ENCODE data around the gene ANKS4B. TPM values are rescaled to one million over a fixed set of nuclear protein-coding genes. Genes with fewer than 3 reads are reported as not detected.

ANKS4B gene
- total and polyA plus RNA-seq, 2 of the 8 experiments (the other 6 are each of a cell fraction or from before 2014, with no cell fraction given), result 0.06 to 0.15 TPM

DNA sequence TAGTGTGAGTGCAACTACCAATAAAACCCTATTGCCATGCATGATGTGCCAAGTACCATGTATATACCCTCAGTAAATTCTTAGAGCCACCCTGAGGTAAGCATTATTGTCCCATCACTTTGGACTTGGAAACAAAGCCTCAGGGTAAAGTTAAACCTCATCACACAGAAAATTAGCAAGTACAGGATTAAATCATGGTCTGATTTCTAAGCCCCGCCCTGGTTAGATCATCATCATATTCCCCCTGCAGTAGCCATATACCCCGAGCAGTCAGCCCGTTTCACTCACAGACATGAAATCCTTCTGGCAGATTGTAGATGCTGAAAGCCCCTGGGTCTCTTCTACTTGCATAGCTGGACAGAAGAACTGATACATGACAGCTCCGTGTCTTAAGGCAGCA is 26.9 kb upstream of the ANKS4B start:
- Histone ChIP-seq H2BK12ac (ENCODE audit: low read depth, low read length) (no peak overlapping the region), H3K9ac (replicated peaks in 1 of 4; ENCODE audit: extremely low read depth in 1 of 4, low read depth in 3 of 4, low read length in 3 of 4) (no peak overlapping the region), H4K8ac (ENCODE audit: extremely low read depth, insufficient read depth, low read length) (no peak overlapping the region), H3K27me3 (replicated peaks in 1 of 4; ENCODE audit: control insufficient read depth in 3 of 4, extremely low read depth in 1 of 4, insufficient read depth in 3 of 4, low read length in 3 of 4) (no peaks in the 10 kb centered on the region), H3K14ac (ENCODE audit: insufficient read length) (no peak overlapping the region), H3K4me1 (replicated peaks in 1 of 4; ENCODE audit: control insufficient read depth in 3 of 4, insufficient read depth in 4 of 4, low read length in 3 of 4) (no peaks in the 10 kb centered on the region), H3K56ac (replicated peaks; ENCODE audit: insufficient read length, low read depth, low read length) (no peak overlapping the region), H2AFZ (ENCODE audit: low read length) (no peak overlapping the region), H3K27ac (ENCODE audit: low read depth, low read length) (no peak overlapping the region), H3K18ac (ENCODE audit: extremely low read depth, low read length) (no peak overlapping the region), H3K4ac (replicated peaks; ENCODE audit: insufficient read length, low read depth, low read length) (no peak overlapping the region), H2BK5ac (ENCODE audit: low read depth, low read length) (no peak overlapping the region), H3K4me3 (ENCODE audit: extremely low read depth in 1 of 4, insufficient read depth in 2 of 4, low read depth in 3 of 4, low read length in 4 of 4) (no peak overlapping the region), H4K5ac (ENCODE audit: insufficient read length, low read depth, low read length) (no peak overlapping the region), H3K23me2 (ENCODE audit: low read depth, low read length) (no peaks in the 10 kb centered on the region), H4K91ac (replicated peaks; ENCODE audit: insufficient read length, low read length) (no peak overlapping the region), H3K79me1 (ENCODE audit: low read depth, low read length) (no peaks in the 10 kb centered on the region), H2AK5ac (ENCODE audit: low read depth, low read length) (no peak overlapping the region), H3K4me2 (ENCODE audit: insufficient read depth in 1 of 2, low read depth in 2 of 2, low read length in 2 of 2) (no peak overlapping the region), H2BK15ac (ENCODE audit: low read length) (no peak overlapping the region), H3K9me3 (ENCODE audit: insufficient read depth in 2 of 2, low read depth in 1 of 2, low read length in 1 of 2) (no peaks in the 10 kb centered on the region), H3K23ac (ENCODE audit: insufficient read length) (no peak overlapping the region), H4K20me1 (replicated peaks in 1 of 2; ENCODE audit: control insufficient read depth in 1 of 2, insufficient read depth in 2 of 2, low read length in 2 of 2) (no peaks in the 10 kb centered on the region), H3K36me3 (ENCODE audit: control insufficient read depth in 2 of 4, insufficient read depth in 4 of 4, low read length in 3 of 4) (no peaks in the 10 kb centered on the region), H2BK120ac (replicated peaks; ENCODE audit: low read depth, low read length) (no peak overlapping the region), H2BK20ac (ENCODE audit: low read length) (no peak overlapping the region), H3K79me2 (ENCODE audit: control insufficient read depth in 1 of 2, insufficient read depth in 2 of 2, low read length in 2 of 2) (no peaks in the 10 kb centered on the region)
- no peak for DNase-seq (ENCODE audit: low read depth in 1 of 2, low spot score in 2 of 2)
- 88% methylated on average over 4 of the region's 4 CpGs; no CpG with 5 or more reads in 1 of the 2 experiments for WGBS, 2 experiments (ENCODE audit: extremely low coverage in 1 of 2, insufficient coverage in 1 of 2, insufficient read length in 1 of 2, insufficient replicate concordance in 2 of 2, low coverage in 1 of 2, low lambda C conversion rate in 2 of 2, missing lambda C conversion rate in 1 of 2)
- CTCF ChIA-PET (ENCODE audit: partially characterized antibody), result interaction anchor here (1.0 kb wide), 1 partner anchor 94 kb away, joined by 3 read pairs; no protein-coding TSS in a partner anchor
- FAIRE-seq, result no peak
- POLR2A ChIA-PET (ENCODE audit: partially characterized antibody), result no interaction called here
- TF ChIP-seq RFX5 (IDR thresholded peaks at IDR 0.05; ENCODE audit: borderline replicate concordance, low read depth, low read length) (no peak), GABPA (IDR thresholded peaks at IDR 0.05; ENCODE audit: borderline replicate concordance, insufficient read depth, low read length) (no peak), SRF (IDR thresholded peaks at IDR 0.05; ENCODE audit: low read depth, low read length) (no peak), TCF12 (IDR thresholded peaks at IDR 0.05; ENCODE audit: low read depth, low read length) (no peak), RXRA (IDR thresholded peaks at IDR 0.05; ENCODE audit: insufficient read depth, low read depth, low read length) (no peak), SAP30 (IDR thresholded peaks at IDR 0.05; ENCODE audit: insufficient read depth, insufficient replicate concordance, low read length) (no peak), RBBP5 (IDR thresholded peaks at IDR 0.05; ENCODE audit: borderline replicate concordance, low read depth, low read length) (no peak), ASH2L (IDR thresholded peaks at IDR 0.05; ENCODE audit: low read length) (no peak), JUND (IDR thresholded peaks at IDR 0.05; ENCODE audit: low read length) (no peak), KDM4A (IDR thresholded peaks at IDR 0.05; ENCODE audit: low read depth, low read length, severe bottlenecking) (no peak), SP4 (IDR thresholded peaks at IDR 0.05; ENCODE audit: low read length) (no peak)
- TF ChIP-seq, protein P1, sequence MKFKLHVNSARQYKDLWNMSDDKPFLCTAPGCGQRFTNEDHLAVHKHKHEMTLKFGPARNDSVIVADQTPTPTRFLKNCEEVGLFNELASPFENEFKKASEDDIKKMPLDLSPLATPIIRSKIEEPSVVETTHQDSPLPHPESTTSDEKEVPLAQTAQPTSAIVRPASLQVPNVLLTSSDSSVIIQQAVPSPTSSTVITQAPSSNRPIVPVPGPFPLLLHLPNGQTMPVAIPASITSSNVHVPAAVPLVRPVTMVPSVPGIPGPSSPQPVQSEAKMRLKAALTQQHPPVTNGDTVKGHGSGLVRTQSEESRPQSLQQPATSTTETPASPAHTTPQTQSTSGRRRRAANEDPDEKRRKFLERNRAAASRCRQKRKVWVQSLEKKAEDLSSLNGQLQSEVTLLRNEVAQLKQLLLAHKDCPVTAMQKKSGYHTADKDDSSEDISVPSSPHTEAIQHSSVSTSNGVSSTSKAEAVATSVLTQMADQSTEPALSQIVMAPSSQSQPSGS (IDR thresholded peaks at IDR 0.05; ENCODE audit: low read length), result no peak
- TF ChIP-seq, protein P2, sequence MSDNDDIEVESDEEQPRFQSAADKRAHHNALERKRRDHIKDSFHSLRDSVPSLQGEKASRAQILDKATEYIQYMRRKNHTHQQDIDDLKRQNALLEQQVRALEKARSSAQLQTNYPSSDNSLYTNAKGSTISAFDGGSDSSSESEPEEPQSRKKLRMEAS (IDR thresholded peaks at IDR 0.05), result no peak

Data from H1 (cell line).